Activated T-cell treated with anti-CD3 and anti-CD28 coated beads, Interleukin-2, amount 50 U/mL, for 72 hours (primary cell): ENCODE results near the gene AS3MT. TPM values are rescaled to one million over a fixed set of nuclear protein-coding genes. Genes with fewer than 3 reads are reported as not detected.
A peak's percentile ranks its signal among the peaks of the same experiment; 100 is the strongest.

Experiments used
- ATAC-seq, 2 donors: fragments of 150-1000 bp; cut with Tn5 transposase; replicated peaks in 1 of 2; 2 replicates each; pipeline ENCODE4 v1.10.0; 2021; ENCODE audit warnings: moderate library complexity in 2 of 2, mild to moderate bottlenecking in 1 of 2
- DNase-seq, 2 donors: peaks; one replicate each; pipeline ENCODE4 v3.0.0; 2021 to 2022; ENCODE audit warnings: mixed read lengths in 1 of 2
- H3K27ac Mint-ChIP-seq: one replicate; pipeline ENCODE4 v1.8.0; 2022; ENCODE audit warnings: mild to moderate bottlenecking, moderate library complexity, mixed read lengths
- H3K27me3 Mint-ChIP-seq: one replicate; pipeline ENCODE4 v1.8.0; 2022; ENCODE audit warnings: low read depth, mixed read lengths
- H3K36me3 Mint-ChIP-seq, 2 donors: one replicate each; pipeline ENCODE4 v1.8.0; 2022; ENCODE audit warnings: mixed read lengths in 2 of 2, mild to moderate bottlenecking in 1 of 2; ENCODE audit not compliant: insufficient read depth in 2 of 2
- H3K4me1 Mint-ChIP-seq: one replicate; pipeline ENCODE4 v1.8.0; 2022; ENCODE audit warnings: low read depth, mixed read lengths
- H3K4me3 Mint-ChIP-seq, 2 donors: one replicate each; pipeline ENCODE4 v1.8.0; 2022; ENCODE audit warnings: mild to moderate bottlenecking in 2 of 2, mixed read lengths in 2 of 2, moderate library complexity in 2 of 2
- H3K9me3 Mint-ChIP-seq, 2 donors: one replicate each; pipeline ENCODE4 v1.8.0; 2022; ENCODE audit warnings: mixed read lengths in 2 of 2
- total RNA-seq, 2 donors: library from RNA; stranded (reverse); gene quantifications; one replicate each; pipeline ENCODE4 v1.2.3, GENCODE V29; 2022

AS3MT gene
- total RNA-seq, 2 donors from 2014 or later: 0.39 to 0.67 TPM

GRCh38 chr10:102868911-102869257 is 386 bp upstream of the AS3MT start:
- DNase-seq: no peak
- Mint-ChIP-seq H3K9me3 (no peaks in the 10 kb centered on the region), H3K4me1 (peaks cover 19% of the 10 kb centered on the region), H3K27ac (peak overlapping the region; percentile 62), H3K4me3 (peak overlapping the region; percentile 76 to 86), H3K27me3 (peaks cover 22% of the 10 kb centered on the region), H3K36me3 (peaks cover 0 to 1% of the 10 kb centered on the region in 2 donors)
- ATAC-seq: no peak

- Mint-ChIP-seq H3K27ac (no peak overlapping the region), H3K9me3 (no peaks in the 10 kb centered on the region), H3K36me3 (no peaks in the 10 kb centered on the region), H3K27me3 (peaks cover 29% of the 10 kb centered on the region), H3K4me1 (peaks cover 19% of the 10 kb centered on the region), H3K4me3 (peak overlapping the region; percentile 32 to 90)
- DNase-seq: no peak
- ATAC-seq: no peak
Observed at GRCh38 chr10:102870221-102870620, 951 bp downstream of the AS3MT start.

GRCh38 chr10:102872163-102872562 is 2.9 kb downstream of the AS3MT start:
- H3K9me3 Mint-ChIP-seq: no peaks in the 10 kb centered on the region
- ATAC-seq (no peak), DNase-seq (no peak)
- H3K36me3 Mint-ChIP-seq: no peaks in the 10 kb centered on the region
- H3K27me3 Mint-ChIP-seq: peaks cover 29% of the 10 kb centered on the region
- H3K4me3 Mint-ChIP-seq: no peak overlapping the region
- H3K27ac Mint-ChIP-seq: no peak overlapping the region
- peaks cover 19% of the 10 kb centered on the region for H3K4me1 Mint-ChIP-seq

GRCh38 chr10:102876747-102877153 is 7.5 kb downstream of the AS3MT start:
- Mint-ChIP-seq H3K4me1 (no peaks in the 10 kb centered on the region), H3K9me3 (no peaks in the 10 kb centered on the region), H3K36me3 (no peaks in the 10 kb centered on the region), H3K27me3 (peaks cover 7% of the 10 kb centered on the region), H3K4me3 (no peak overlapping the region), H3K27ac (no peak overlapping the region)
- no peak for ATAC-seq
- no peak for DNase-seq

GRCh38 chr10:102878629-102879028 is 9.4 kb downstream of the AS3MT start:
- DNase-seq: no peak
- no peaks in the 10 kb centered on the region for H3K9me3 Mint-ChIP-seq
- no peak overlapping the region for H3K27ac Mint-ChIP-seq
- H3K36me3 Mint-ChIP-seq: no peaks in the 10 kb centered on the region
- H3K4me1 Mint-ChIP-seq: no peaks in the 10 kb centered on the region
- peaks cover 7% of the 10 kb centered on the region for H3K27me3 Mint-ChIP-seq
- no peak for ATAC-seq
- H3K4me3 Mint-ChIP-seq: no peak overlapping the region

GRCh38 chr10:102880256-102880655 is 11.0 kb downstream of the AS3MT start:
- no peaks in the 10 kb centered on the region for H3K27me3 Mint-ChIP-seq
- H3K4me1 Mint-ChIP-seq: no peaks in the 10 kb centered on the region
- no peak for DNase-seq
- H3K9me3 Mint-ChIP-seq: no peaks in the 10 kb centered on the region
- no peak for ATAC-seq
- no peaks in the 10 kb centered on the region for H3K36me3 Mint-ChIP-seq
- H3K4me3 Mint-ChIP-seq: no peak overlapping the region
- H3K27ac Mint-ChIP-seq: no peak overlapping the region

GRCh38 chr10:102888048-102888447 is 18.8 kb downstream of the AS3MT start:
- H3K9me3 Mint-ChIP-seq: no peaks in the 10 kb centered on the region

GRCh38 chr10:102894466-102895213 is 25.4 kb downstream of the AS3MT start:
- no peak overlapping the region for H3K27ac Mint-ChIP-seq

More at GRCh38 chr10:102888048-102888447, 18.8 kb downstream of the AS3MT start:
- Mint-ChIP-seq H3K27me3 (no peaks in the 10 kb centered on the region), H3K36me3 (no peaks in the 10 kb centered on the region), H3K27ac (no peak overlapping the region), H3K4me3 (no peak overlapping the region), H3K4me1 (no peaks in the 10 kb centered on the region)
- no peak for DNase-seq
- no peak for ATAC-seq

GRCh38 chr10:102900006-102900405 is 30.7 kb downstream of the AS3MT start:
- Mint-ChIP-seq H3K4me3 (no peak overlapping the region), H3K27me3 (no peaks in the 10 kb centered on the region), H3K27ac (no peak overlapping the region), H3K9me3 (no peaks in the 10 kb centered on the region), H3K4me1 (no peaks in the 10 kb centered on the region), H3K36me3 (no peaks in the 10 kb centered on the region)
- DNase-seq: no peak
- no peak for ATAC-seq

More at GRCh38 chr10:102894466-102895213, 25.4 kb downstream of the AS3MT start:
- Mint-ChIP-seq H3K36me3 (no peaks in the 10 kb centered on the region), H3K9me3 (no peaks in the 10 kb centered on the region), H3K4me1 (no peaks in the 10 kb centered on the region), H3K4me3 (no peak overlapping the region), H3K27me3 (no peaks in the 10 kb centered on the region)
- ATAC-seq: no peak
- no peak for DNase-seq

- H3K36me3 Mint-ChIP-seq: no peaks in the 10 kb centered on the region
- H3K9me3 Mint-ChIP-seq: no peaks in the 10 kb centered on the region
- no peaks in the 10 kb centered on the region for H3K27me3 Mint-ChIP-seq
- DNase-seq: no peak
- no peak overlapping the region for H3K4me3 Mint-ChIP-seq
- no peaks in the 10 kb centered on the region for H3K4me1 Mint-ChIP-seq
- no peak overlapping the region for H3K27ac Mint-ChIP-seq
- ATAC-seq: no peak
Observed at GRCh38 chr10:102904346-102904745, 35.1 kb downstream of the AS3MT start.

- H3K4me3 Mint-ChIP-seq: no peak overlapping the region
- ATAC-seq (no peak), DNase-seq (no peak)
- no peaks in the 10 kb centered on the region for H3K9me3 Mint-ChIP-seq
- no peaks in the 10 kb centered on the region for H3K27me3 Mint-ChIP-seq
- no peaks in the 10 kb centered on the region for H3K4me1 Mint-ChIP-seq
- H3K36me3 Mint-ChIP-seq: no peaks in the 10 kb centered on the region
- no peak overlapping the region for H3K27ac Mint-ChIP-seq
Observed at GRCh38 chr10:102906507-102906906, 37.2 kb downstream of the AS3MT start.

GRCh38 chr10:102914781-102915180 is 45.5 kb downstream of the AS3MT start:
- Mint-ChIP-seq H3K27ac (no peak overlapping the region), H3K4me3 (no peak overlapping the region), H3K36me3 (peaks cover 0 to 3% of the 10 kb centered on the region in 2 donors), H3K4me1 (peaks cover 22% of the 10 kb centered on the region), H3K9me3 (no peaks in the 10 kb centered on the region), H3K27me3 (peaks cover 15% of the 10 kb centered on the region)
- DNase-seq: no peak
- no peak for ATAC-seq

GRCh38 chr10:102916173-102916572 is 46.9 kb downstream of the AS3MT start:
- H3K27ac Mint-ChIP-seq: peak overlapping the region; percentile 2

More at GRCh38 chr10:102916173-102916572, 46.9 kb downstream of the AS3MT start:
- H3K27me3 Mint-ChIP-seq: peaks cover 15% of the 10 kb centered on the region
- no peak for ATAC-seq
- H3K9me3 Mint-ChIP-seq: no peaks in the 10 kb centered on the region
- H3K4me3 Mint-ChIP-seq: peak overlapping the region; percentile 78 to 94
- DNase-seq: no peak
- H3K4me1 Mint-ChIP-seq: peaks cover 36% of the 10 kb centered on the region
- H3K36me3 Mint-ChIP-seq: peaks cover 0 to 3% of the 10 kb centered on the region in 2 donors
